CD4-positive, CD25-positive, alpha-beta regulatory T cell (primary cell): Measurements from ENCODE around the gene PLTP. TPM values are rescaled to one million over a fixed set of nuclear protein-coding genes. Genes with fewer than 3 reads are reported as not detected.

Source experiments
- ATAC-seq, 2 donors: fragments of 150-1000 bp; cut with Tn5 transposase; one replicate each; pipeline ENCODE4 v1.10.0; 2021; ENCODE audit warnings: low read depth in 2 of 2, moderate number of reproducible peaks in 2 of 2, moderate library complexity in 1 of 2
- DNase-seq, 3 donors: peaks; one replicate each; pipeline versions ENCODE4 v3.0.0 to v3.0.0-alpha.2; 2012 to 2022; ENCODE audit warnings: mixed read lengths in 1 of 3
- H3K27ac ChIP-seq: one replicate; pipeline ENCODE4 v1.7.0; 2013; ENCODE audit warnings: mild to moderate bottlenecking, low read length; ENCODE audit not compliant: insufficient read depth, poor library complexity, severe bottlenecking
- H3K27me3 ChIP-seq: one replicate; pipeline ENCODE4 v1.7.0; 2013; ENCODE audit warnings: low read length; ENCODE audit not compliant: control insufficient read depth, insufficient read depth
- H3K36me3 ChIP-seq: one replicate; pipeline ENCODE4 v1.7.0; 2013; ENCODE audit warnings: mild to moderate bottlenecking, low read length, moderate library complexity; ENCODE audit not compliant: control insufficient read depth, insufficient read depth
- H3K4me1 ChIP-seq: 2 replicates; pipeline ENCODE4 v1.7.0; 2013; ENCODE audit warnings: mild to moderate bottlenecking, low read length; ENCODE audit not compliant: insufficient read depth, control insufficient read depth, poor library complexity, severe bottlenecking
- H3K4me3 ChIP-seq: one replicate; pipeline ENCODE4 v1.7.0; 2013; ENCODE audit warnings: low read depth, mild to moderate bottlenecking, low read length, moderate library complexity
- H3K9me3 ChIP-seq, 2 experiments: 1 replicate in 1 of 2; 2 replicates in 1 of 2; pipeline ENCODE4 v1.7.0; 2013; ENCODE audit warnings: low read length in 2 of 2, mild to moderate bottlenecking in 1 of 2, moderate library complexity in 1 of 2; ENCODE audit not compliant: control insufficient read depth in 2 of 2
- H3K27ac Mint-ChIP-seq, 3 donors: one replicate each; pipeline ENCODE4 v1.8.0; 2020 to 2022; ENCODE audit warnings: mild to moderate bottlenecking in 3 of 3, mixed read lengths in 3 of 3, moderate library complexity in 2 of 3
- H3K27me3 Mint-ChIP-seq: one replicate; pipeline ENCODE4 v1.8.0; 2022; ENCODE audit warnings: mild to moderate bottlenecking, mixed read lengths
- H3K36me3 Mint-ChIP-seq: one replicate; pipeline ENCODE4 v1.8.0; 2020; ENCODE audit warnings: mixed read lengths
- H3K4me1 Mint-ChIP-seq, 4 donors: one replicate each; pipeline ENCODE4 v1.8.0; 2020 to 2022; ENCODE audit warnings: mixed read lengths in 4 of 4, mild to moderate bottlenecking in 1 of 4
- H3K4me3 Mint-ChIP-seq, 4 donors: one replicate each; pipeline ENCODE4 v1.8.0; 2020 to 2022; ENCODE audit warnings: mild to moderate bottlenecking in 4 of 4, mixed read lengths in 4 of 4, moderate library complexity in 3 of 4
- H3K9me3 Mint-ChIP-seq, 7 donors: one replicate each; pipeline ENCODE4 v1.8.0; 2020 to 2022; ENCODE audit warnings: mixed read lengths in 7 of 7, mild to moderate bottlenecking in 3 of 7, moderate library complexity in 2 of 7
- polyA plus RNA-seq, 4 donors: library from polyadenylated mRNA; unstranded; fragments of 300-500 nt; fragmentation: Illumina TruSeq; gene quantifications; one replicate each; pipeline ENCODE4 v1.2.3, GENCODE V29; 2021
- total RNA-seq: library from RNA; stranded (reverse); gene quantifications from one replicate; pipeline ENCODE4 v1.2.3, GENCODE V29; 2022

Gene PLTP
- total and polyA plus RNA-seq, 5 donors from 2014 or later = 0.67 to 4.6 (median 2.1) TPM; not detected in 1

DNA sequence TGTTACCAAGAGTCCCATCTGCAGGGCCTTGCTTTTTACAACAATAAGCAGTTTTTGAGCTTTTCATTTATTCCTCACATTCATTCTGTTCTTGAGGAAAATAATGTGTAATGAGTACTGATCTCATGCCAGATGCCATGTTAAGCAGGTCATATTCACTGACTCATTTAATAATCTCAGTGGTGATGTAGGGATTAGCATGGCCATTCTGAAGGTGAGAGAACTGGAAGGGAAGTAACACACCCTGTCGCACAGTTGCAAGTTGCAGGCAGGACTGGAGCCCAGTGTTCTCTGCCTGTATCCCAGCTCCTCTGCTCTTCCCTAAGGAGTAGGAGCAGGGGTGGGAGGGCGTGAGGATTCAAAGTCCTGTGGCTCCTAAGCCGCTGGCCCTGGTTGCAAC is 28.1 kb upstream of the PLTP start:
- H3K9me3 ChIP-seq = no peaks in the 10 kb centered on the region
- DNase-seq (no peak), ATAC-seq (no peak)
- peaks cover 70% of the 10 kb centered on the region for H3K36me3 ChIP-seq
- no peak overlapping the region for H3K27ac ChIP-seq
- H3K27me3 Mint-ChIP-seq = no peaks in the 10 kb centered on the region
- H3K9me3 Mint-ChIP-seq = no peaks in the 10 kb centered on the region
- peak overlapping the region in 1 of 3 donors; percentile 20 for H3K27ac Mint-ChIP-seq
- H3K4me3 Mint-ChIP-seq = peak overlapping the region in 1 of 4 donors; percentile 48
- H3K27me3 ChIP-seq = no peaks in the 10 kb centered on the region
- H3K4me1 ChIP-seq = peaks cover 33% of the 10 kb centered on the region
- no peak overlapping the region for H3K4me3 ChIP-seq
- peaks cover 38% of the 10 kb centered on the region for H3K36me3 Mint-ChIP-seq
- H3K4me1 Mint-ChIP-seq = peaks cover 5 to 29% (median 20%) of the 10 kb centered on the region in 4 donors

DNA sequence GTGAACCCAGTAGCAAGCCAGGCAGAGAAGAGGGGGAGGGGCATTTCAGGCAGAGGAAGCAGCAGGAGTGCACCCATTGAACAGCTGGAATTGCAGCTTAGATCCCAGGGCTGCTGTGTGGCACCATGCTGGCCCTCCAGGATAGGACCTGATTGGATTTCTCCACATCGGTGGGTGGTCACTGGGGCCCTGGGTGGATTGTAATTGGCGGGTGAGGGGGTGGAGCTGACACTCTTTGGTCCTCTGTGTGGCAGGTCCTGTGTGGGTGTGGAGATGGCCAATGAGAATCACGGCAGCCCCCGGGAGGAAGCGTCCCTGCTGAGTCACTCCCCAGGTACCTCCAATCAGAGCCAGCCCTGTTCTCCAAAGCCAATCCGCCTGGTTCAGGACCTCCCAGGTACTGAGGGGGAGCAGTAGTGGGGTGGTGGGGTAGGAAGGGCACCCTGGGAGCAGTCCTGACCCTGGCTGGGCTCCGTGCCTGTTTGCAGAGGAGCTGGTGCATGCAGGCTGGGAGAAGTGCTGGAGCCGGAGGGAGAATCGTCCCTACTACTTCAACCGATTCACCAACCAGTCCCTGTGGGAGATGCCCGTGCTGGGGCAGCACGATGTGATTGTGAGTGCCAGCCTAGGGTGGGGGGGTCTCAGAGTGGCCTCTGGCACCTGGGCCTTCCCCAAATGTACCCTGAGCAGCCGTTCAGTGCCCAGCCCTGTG is 26.9 kb upstream of the PLTP start:
- Mint-ChIP-seq H3K36me3 (peaks cover 28% of the 10 kb centered on the region), H3K4me3 (peak overlapping the region; percentile 23 to 86 (median 66)), H3K9me3 (no peaks in the 10 kb centered on the region), H3K27ac (peak overlapping the region; percentile 90 to 95 (median 90)), H3K4me1 (peaks cover 5 to 32% (median 20%) of the 10 kb centered on the region in 4 donors), H3K27me3 (no peaks in the 10 kb centered on the region)
- peaks cover 58% of the 10 kb centered on the region for H3K36me3 ChIP-seq
- no peaks in the 10 kb centered on the region for H3K9me3 ChIP-seq
- ATAC-seq (no peak), DNase-seq (no peak)
- H3K27ac ChIP-seq = no peak overlapping the region
- no peaks in the 10 kb centered on the region for H3K27me3 ChIP-seq
- peaks cover 33% of the 10 kb centered on the region for H3K4me1 ChIP-seq
- H3K4me3 ChIP-seq = no peak overlapping the region

DNA sequence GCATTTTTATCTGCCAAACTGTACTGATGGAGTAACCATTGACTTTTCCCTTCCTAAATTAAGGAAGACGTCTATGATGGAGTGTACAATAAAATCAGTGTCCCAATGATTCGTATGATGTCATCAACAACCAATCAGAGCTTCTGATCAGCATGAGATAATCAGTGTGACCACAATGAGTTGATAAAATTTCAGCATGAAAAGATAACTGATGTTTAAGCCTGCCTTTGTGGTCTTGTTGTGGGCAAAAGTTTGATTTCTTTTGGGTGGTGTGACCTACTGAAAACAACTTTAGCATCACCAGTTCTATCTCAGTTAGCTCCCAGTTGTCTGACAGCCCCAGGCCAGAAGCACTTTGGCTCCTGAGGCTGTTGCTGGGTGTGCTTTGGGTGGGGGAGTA is 25.8 kb upstream of the PLTP start:
- peaks cover 47% of the 10 kb centered on the region for H3K36me3 ChIP-seq

DNA sequence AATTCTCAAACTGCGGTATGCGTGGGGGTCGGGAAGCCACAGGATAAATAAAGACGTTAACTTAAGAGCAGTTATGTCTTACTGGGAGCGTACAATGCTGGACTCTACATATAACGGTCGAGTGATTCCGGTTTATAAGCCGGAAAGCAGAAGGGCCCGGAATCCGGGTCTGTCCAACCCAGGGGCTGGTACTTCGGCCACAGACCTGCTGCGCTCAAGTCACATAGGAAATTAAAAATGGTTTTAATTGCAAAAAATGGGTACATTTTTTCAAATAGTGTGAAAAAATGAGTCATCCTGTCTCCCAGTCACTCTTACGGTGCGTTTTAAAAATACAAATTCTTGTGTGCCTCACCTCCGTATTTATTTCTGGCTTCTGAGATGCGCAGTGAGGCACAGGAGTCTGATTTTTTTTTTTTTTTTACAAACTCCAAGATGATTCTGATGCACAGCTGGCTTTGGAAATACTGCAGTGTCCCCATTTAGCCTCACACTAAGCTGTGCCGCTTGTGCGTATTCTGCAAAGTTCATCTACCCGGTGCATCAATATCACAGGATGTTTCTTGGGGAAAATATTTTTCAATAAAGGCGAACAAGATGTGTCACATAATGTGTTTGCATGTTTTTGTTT is 23.6 kb upstream of the PLTP start:
- H3K36me3 Mint-ChIP-seq = peaks cover 27% of the 10 kb centered on the region
- peak overlapping the region; percentile 99 for H3K27ac ChIP-seq
- H3K4me3 Mint-ChIP-seq = peak overlapping the region; percentile 90 to 98 (median 96)
- ATAC-seq (peak in 1 of 2 donors; percentile 6), DNase-seq (peak in 1 of 3 donors; percentile 57)
- no peaks in the 10 kb centered on the region for H3K27me3 Mint-ChIP-seq
- no peaks in the 10 kb centered on the region for H3K9me3 ChIP-seq
- H3K4me3 ChIP-seq = peak overlapping the region; percentile 98
- peaks cover 39% of the 10 kb centered on the region for H3K4me1 ChIP-seq
- H3K9me3 Mint-ChIP-seq = no peaks in the 10 kb centered on the region
- H3K27me3 ChIP-seq = no peaks in the 10 kb centered on the region
- peaks cover 10 to 38% (median 26%) of the 10 kb centered on the region in 4 donors for H3K4me1 Mint-ChIP-seq
- peak overlapping the region; percentile 96 to 98 (median 97) for H3K27ac Mint-ChIP-seq
- peaks cover 33% of the 10 kb centered on the region for H3K36me3 ChIP-seq

More for the DNA sequence above, 25.8 kb upstream of the PLTP start:
- Histone ChIP-seq H3K27ac (peak overlapping the region; percentile 49), H3K4me1 (peaks cover 39% of the 10 kb centered on the region), H3K27me3 (no peaks in the 10 kb centered on the region), H3K4me3 (no peak overlapping the region), H3K9me3 (no peaks in the 10 kb centered on the region)
- H3K4me3 Mint-ChIP-seq = peak overlapping the region; percentile 77 to 86 (median 83)
- H3K9me3 Mint-ChIP-seq = no peaks in the 10 kb centered on the region
- DNase-seq (peak in 1 of 3 donors; percentile 29), ATAC-seq (no peak)
- peaks cover 27% of the 10 kb centered on the region for H3K36me3 Mint-ChIP-seq
- H3K27ac Mint-ChIP-seq = peak overlapping the region; percentile 90 to 95 (median 92)
- no peaks in the 10 kb centered on the region for H3K27me3 Mint-ChIP-seq
- peaks cover 10 to 38% (median 26%) of the 10 kb centered on the region in 4 donors for H3K4me1 Mint-ChIP-seq

DNA sequence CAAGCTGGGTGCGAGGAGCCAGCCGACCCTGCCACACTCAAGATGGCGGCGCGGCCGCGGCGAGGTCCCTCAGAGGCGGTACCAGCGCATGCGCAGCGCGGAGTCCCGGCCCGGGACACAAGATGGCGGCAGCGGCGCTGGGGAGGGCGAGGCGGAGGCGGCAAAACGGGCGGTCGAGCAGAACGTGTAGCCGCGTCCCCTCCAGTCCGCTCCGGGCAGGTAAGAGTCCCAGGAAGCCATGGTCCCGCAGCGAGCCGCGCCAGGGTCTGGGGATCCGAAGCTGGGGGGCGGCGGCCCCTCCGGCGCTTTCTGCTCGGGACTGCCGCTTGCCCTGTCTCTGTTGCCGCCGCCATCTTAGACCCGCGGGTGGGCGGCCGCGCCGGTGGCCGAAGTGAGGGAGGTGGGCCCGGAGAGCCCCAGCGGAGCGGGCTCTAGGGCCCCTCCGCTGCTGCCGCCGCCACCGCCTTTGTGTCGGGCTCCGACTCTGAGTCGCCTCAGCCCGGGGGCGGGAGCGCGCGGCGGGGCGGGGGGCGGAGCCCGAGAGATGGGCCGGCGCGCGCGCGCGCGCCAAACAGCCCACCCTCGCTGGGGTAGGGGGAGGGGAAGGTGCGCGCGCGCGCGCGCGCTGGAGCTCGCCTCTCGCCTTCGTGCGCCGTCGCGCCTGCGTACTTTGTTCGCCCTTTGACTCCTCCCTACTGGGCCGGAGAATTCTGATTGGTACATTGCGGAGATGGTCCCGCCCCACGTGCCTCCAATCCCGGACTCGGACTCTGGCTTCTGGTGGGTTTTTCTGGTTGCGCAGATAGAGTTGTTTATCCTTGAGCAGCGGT is 22.8 kb upstream of the PLTP start, which contains the start of gene PCIF1:
Gene PCIF1, plus strand, starts transcription at position 98 of the 830 bp plus-strand sequence. CDS start 4,317 bp downstream, outside the sequence.
- DNase-seq = peak; percentile 96 to 99 (median 98)
- Mint-ChIP-seq H3K27me3 (no peaks in the 10 kb centered on the region), H3K27ac (peak within 1 kb of the TSS; percentile 97 to 99 (median 98)), H3K36me3 (peaks cover 22% of the 10 kb centered on the region), H3K9me3 (no peaks in the 10 kb centered on the region), H3K4me3 (peak within 1 kb of the TSS; percentile 90 to 98 (median 97)), H3K4me1 (peaks cover 10 to 38% (median 26%) of the 10 kb centered on the region in 4 donors)
- peaks cover 39% of the 10 kb centered on the region for H3K4me1 ChIP-seq
- no peaks in the 10 kb centered on the region for H3K27me3 ChIP-seq
- H3K27ac ChIP-seq = peak within 1 kb of the TSS; percentile 99
- H3K36me3 ChIP-seq = peaks cover 26% of the 10 kb centered on the region
- ATAC-seq = peak; percentile 78 to 82
- no peaks in the 10 kb centered on the region for H3K9me3 ChIP-seq
- H3K4me3 ChIP-seq = peak within 1 kb of the TSS; percentile 98

DNA sequence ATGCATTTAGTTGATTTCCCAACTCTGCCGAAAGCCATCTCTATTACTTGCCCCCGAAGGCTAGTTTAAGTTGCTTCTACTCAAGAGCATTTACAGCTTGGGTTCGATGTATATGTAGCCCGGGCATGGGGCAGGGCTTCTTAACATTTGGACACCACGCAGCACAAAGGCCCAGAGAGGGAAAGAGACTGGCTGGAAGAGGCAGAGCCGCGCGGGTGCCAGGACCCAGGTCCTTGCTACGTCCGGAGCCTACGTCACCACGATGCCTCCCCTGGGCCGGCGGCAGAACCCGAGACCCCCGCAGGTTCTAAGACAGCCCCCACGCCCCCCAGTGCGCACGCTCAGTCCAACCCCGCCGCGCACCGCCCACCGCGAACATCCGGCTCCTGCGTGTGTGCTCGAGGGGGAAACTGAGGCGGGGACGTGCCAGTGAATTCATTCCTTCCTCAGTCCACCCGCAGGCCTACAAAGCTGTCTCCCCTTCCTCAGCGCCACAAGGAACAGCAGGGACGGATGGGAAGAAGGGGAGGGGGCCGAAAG is 22.2 kb upstream of the PLTP start:
- Mint-ChIP-seq H3K4me1 (peaks cover 10 to 38% (median 25%) of the 10 kb centered on the region in 4 donors), H3K27ac (peak overlapping the region; percentile 97 to 99 (median 97)), H3K36me3 (peaks cover 15% of the 10 kb centered on the region), H3K27me3 (no peaks in the 10 kb centered on the region), H3K4me3 (peak overlapping the region; percentile 90 to 97 (median 97)), H3K9me3 (no peaks in the 10 kb centered on the region)
- H3K9me3 ChIP-seq = no peaks in the 10 kb centered on the region
- peaks cover 19% of the 10 kb centered on the region for H3K36me3 ChIP-seq
- H3K27me3 ChIP-seq = no peaks in the 10 kb centered on the region
- peak overlapping the region; percentile 99 for H3K27ac ChIP-seq
- no peak for DNase-seq
- no peak for ATAC-seq
- H3K4me1 ChIP-seq = peaks cover 39% of the 10 kb centered on the region
- peak overlapping the region; percentile 90 for H3K4me3 ChIP-seq
